ENCODE data around the gene MFSD8.
"Not testable (repeated sequence)": the region's sequence is repeated elsewhere in the genome, so short reads cannot be mapped to it uniquely, and the experiment has no call there.

MFSD8 gene

GRCh38 chr4:127965062-127965802 lies at the start of gene MFSD8, which contains the start of gene ABHD18:
TSS of gene MFSD8 (minus strand) at chr4:127965173. CDS start at chr4:127965133, 40 bp downstream.
TSS of gene ABHD18 (plus strand) at chr4:127965406. CDS start at chr4:127982956, 17,550 bp downstream.
- DNase-seq, result peak; percentile 99

- DNase-seq, result no peak
These were observed 44.5 kb upstream of the MFSD8 start for GRCh38 chr4:128009428-128009827.

GRCh38 chr4:128006592-128006991 lies 41.6 kb upstream of the MFSD8 start:
- no peak for DNase-seq

GRCh38 chr4:127997534-127998388 lies 32.8 kb upstream of the MFSD8 start:
- DNase-seq, result peak; percentile 62

GRCh38 chr4:127996521-127996920 lies 31.5 kb upstream of the MFSD8 start:
- DNase-seq, result not testable (repeated sequence)

GRCh38 chr4:127995776-127996175 lies 30.8 kb upstream of the MFSD8 start:
- no peak for DNase-seq

- no peak for DNase-seq
These were observed 28.2 kb upstream of the MFSD8 start for GRCh38 chr4:127993151-127993550.

- DNase-seq, result no peak
These were observed 23.7 kb upstream of the MFSD8 start for GRCh38 chr4:127988638-127989037.

- DNase-seq, result no peak
These were observed 21.0 kb upstream of the MFSD8 start for GRCh38 chr4:127985989-127986388.

GRCh38 chr4:127982445-127982844 lies 17.5 kb upstream of the MFSD8 start:
- no peak for DNase-seq

GRCh38 chr4:127978930-127979329 lies 14.0 kb upstream of the MFSD8 start:
- no peak for DNase-seq

GRCh38 chr4:127975121-127975770 lies 10.3 kb upstream of the MFSD8 start:
- DNase-seq, result peak; percentile 13

- DNase-seq, result not testable (repeated sequence)
These were observed 6.0 kb upstream of the MFSD8 start for GRCh38 chr4:127970925-127971324.

- no peak for DNase-seq
These were observed 3.6 kb upstream of the MFSD8 start for GRCh38 chr4:127968586-127968985.

- no peak for DNase-seq
These were observed 2.3 kb upstream of the MFSD8 start for GRCh38 chr4:127967141-127967775.

- DNase-seq, result peak; percentile 70
These were observed 816 bp upstream of the MFSD8 start for GRCh38 chr4:127965803-127966175.

GRCh38 chr4:127964426-127965061 lies 429 bp downstream of the MFSD8 start:
- peak; percentile 24 for DNase-seq

GRCh38 chr4:127963633-127964398 lies 1.2 kb downstream of the MFSD8 start:
- peak; percentile 20 for DNase-seq

- DNase-seq, result no peak
These were observed 5.2 kb downstream of the MFSD8 start for GRCh38 chr4:127959794-127960193.

- no peak for DNase-seq
These were observed 7.9 kb downstream of the MFSD8 start for GRCh38 chr4:127957105-127957504.

- DNase-seq, result no peak
These were observed 28.0 kb downstream of the MFSD8 start for GRCh38 chr4:127936974-127937373.

- DNase-seq, result not testable (repeated sequence)
These were observed 33.1 kb downstream of the MFSD8 start for GRCh38 chr4:127931836-127932235.

All from activated CD4-positive, alpha-beta T cell treated with anti-CD3 and anti-CD28 coated beads, Interleukin-2, Interleukin-6, amounts not matched to agents 100 ng/mL and 50 ng/mL, durations not matched to agents 16 hours and 8 hours (primary cell).